HG02642 (cell line): ENCODE data around the gene SLC35A3.
"Not testable (repeated sequence)": the region's sequence is repeated elsewhere in the genome, so short reads cannot be mapped to it uniquely, and the experiment has no call there.

Experiments
- ATAC-seq: cut with Tn5 transposase; IDR thresholded peaks from one replicate; pipeline ENCODE4 v1.9.1; 2021; ENCODE audit warnings: mild to moderate bottlenecking; ENCODE audit not compliant: unreplicated experiment, poor library complexity

The SLC35A3 gene

GRCh38 chr1:99970713-99971255 is 988 bp downstream of the SLC35A3 start:
- no peak for ATAC-seq

GRCh38 chr1:99972066-99972465 is 2.3 kb downstream of the SLC35A3 start:
- ATAC-seq, result not testable (repeated sequence)

- no peak for ATAC-seq
Observed at GRCh38 chr1:99975529-99975928, 5.7 kb downstream of the SLC35A3 start.

GRCh38 chr1:99977326-99977725 is 7.5 kb downstream of the SLC35A3 start:
- not testable (repeated sequence) for ATAC-seq

- ATAC-seq, result no peak
Observed at GRCh38 chr1:99978218-99978617, 8.4 kb downstream of the SLC35A3 start.

GRCh38 chr1:99979091-99979490 is 9.3 kb downstream of the SLC35A3 start:
- no peak for ATAC-seq

GRCh38 chr1:99980928-99981327 is 11.1 kb downstream of the SLC35A3 start:
- ATAC-seq, result no peak

GRCh38 chr1:99986656-99987225 is 16.9 kb downstream of the SLC35A3 start:
- ATAC-seq, result no peak

GRCh38 chr1:99988210-99988765 is 18.5 kb downstream of the SLC35A3 start:
- no peak for ATAC-seq

GRCh38 chr1:99992044-99992722 is 22.4 kb downstream of the SLC35A3 start:
- ATAC-seq, result no peak

- no peak for ATAC-seq
Observed at GRCh38 chr1:99992760-99993467, 23.1 kb downstream of the SLC35A3 start.

- no peak for ATAC-seq
Observed at GRCh38 chr1:99993468-99993845, 23.7 kb downstream of the SLC35A3 start.

GRCh38 chr1:99994496-99994895 is 24.7 kb downstream of the SLC35A3 start:
- ATAC-seq, result no peak

- no peak for ATAC-seq
Observed at GRCh38 chr1:99996951-99997350, 27.2 kb downstream of the SLC35A3 start.

- ATAC-seq, result no peak
Observed at GRCh38 chr1:100001462-100001861, 31.7 kb downstream of the SLC35A3 start.

- no peak for ATAC-seq
Observed at GRCh38 chr1:100005424-100005823, 35.6 kb downstream of the SLC35A3 start.

- no peak for ATAC-seq
Observed at GRCh38 chr1:100006688-100007087, 36.9 kb downstream of the SLC35A3 start.

GRCh38 chr1:100009458-100009857 is 39.7 kb downstream of the SLC35A3 start:
- ATAC-seq, result no peak

- no peak for ATAC-seq
Observed at GRCh38 chr1:100010804-100011203, 41.0 kb downstream of the SLC35A3 start.

GRCh38 chr1:100019220-100019619 is 49.4 kb downstream of the SLC35A3 start:
- ATAC-seq, result no peak

GRCh38 chr1:100023482-100023881 is 53.7 kb downstream of the SLC35A3 start:
- ATAC-seq, result no peak
